ENCODE data around the gene RABGAP1L.
"Not testable (repeated sequence)": the region's sequence is repeated elsewhere in the genome, so short reads cannot be mapped to it uniquely, and the experiment has no call there.

Gene RABGAP1L

GRCh38 chr1:174204697-174205308, 45.5 kb downstream of the RABGAP1L start:
- DNase-seq = no peak

GRCh38 chr1:174206148-174206836, 47.0 kb downstream of the RABGAP1L start:
- no peak for DNase-seq

GRCh38 chr1:174209347-174210187, 50.2 kb downstream of the RABGAP1L start:
- no peak for DNase-seq

GRCh38 chr1:174211486-174211885, 52.2 kb downstream of the RABGAP1L start:
- no peak for DNase-seq

GRCh38 chr1:174215766-174216165, 56.4 kb downstream of the RABGAP1L start:
- no peak for DNase-seq

GRCh38 chr1:174217248-174217647, 57.9 kb downstream of the RABGAP1L start:
- DNase-seq = no peak

- no peak for DNase-seq
Observed at GRCh38 chr1:174217787-174218574, 58.7 kb downstream of the RABGAP1L start.

GRCh38 chr1:174218983-174219382, 59.7 kb downstream of the RABGAP1L start:
- no peak for DNase-seq

GRCh38 chr1:174219606-174220370, 60.5 kb downstream of the RABGAP1L start:
- DNase-seq = no peak

GRCh38 chr1:174221681-174222080, 62.4 kb downstream of the RABGAP1L start:
- DNase-seq = no peak

- DNase-seq = no peak
Observed at GRCh38 chr1:174222166-174222949, 63.0 kb downstream of the RABGAP1L start.

- no peak for DNase-seq
Observed at GRCh38 chr1:174224641-174225040, 65.3 kb downstream of the RABGAP1L start.

- DNase-seq = no peak
Observed at GRCh38 chr1:174225499-174226204, 66.3 kb downstream of the RABGAP1L start.

- DNase-seq = no peak
Observed at GRCh38 chr1:174230399-174230798, 71.1 kb downstream of the RABGAP1L start.

GRCh38 chr1:174232761-174233160, 73.4 kb downstream of the RABGAP1L start:
- no peak for DNase-seq

- not testable (repeated sequence) for DNase-seq
Observed at GRCh38 chr1:174238845-174239501, 79.7 kb downstream of the RABGAP1L start.

GRCh38 chr1:174239541-174239940, 80.2 kb downstream of the RABGAP1L start:
- DNase-seq = no peak

- no peak for DNase-seq
Observed at GRCh38 chr1:174242856-174243255, 83.5 kb downstream of the RABGAP1L start.

GRCh38 chr1:174243451-174244000, 84.2 kb downstream of the RABGAP1L start:
- no peak for DNase-seq

GRCh38 chr1:174244017-174244416, 84.7 kb downstream of the RABGAP1L start:
- DNase-seq = no peak

All from NCI-H2029 treated with DMSO at 0.1 percent for 48 hours (cell line).